Measurements from ENCODE around the gene IL4R. TPM values are rescaled to one million over a fixed set of nuclear protein-coding genes. Genes with fewer than 3 reads are reported as not detected.

The IL4R gene
- total and polyA plus RNA-seq, 4 donors: 15.5 to 61.9 (median 29.9) TPM

- Histone ChIP-seq H3K27ac (ENCODE audit: low read depth in 1 of 2, low read length in 2 of 2) (no peak overlapping the region), H3K9ac (ENCODE audit: low read depth in 1 of 2, low read length in 2 of 2) (no peak overlapping the region), H3K4me1 (ENCODE audit: control insufficient read depth in 4 of 4, insufficient read depth in 4 of 4, low read length in 3 of 4) (peaks cover 9 to 21% (median 15%) of the 10 kb centered on the region in 4 donors), H3K27me3 (ENCODE audit: control insufficient read depth in 4 of 4, insufficient read depth in 4 of 4, low read length in 3 of 4) (no peaks in the 10 kb centered on the region), H3K9me3 (ENCODE audit: control insufficient read depth in 4 of 4, low read length in 3 of 4) (no peaks in the 10 kb centered on the region), H3K4me3 (ENCODE audit: low read depth in 1 of 3, low read length in 3 of 3) (no peak overlapping the region), H3K36me3 (ENCODE audit: control insufficient read depth in 4 of 4, insufficient read depth in 3 of 4, low read depth in 1 of 4, low read length in 3 of 4) (no peaks in the 10 kb centered on the region)
- WGBS: 83% methylated on average over 16 of the region's 16 CpGs
- DNase-seq (ENCODE audit: low spot score): no peak
- no peak for TF ChIP-seq HNF4G (IDR thresholded peaks at IDR 0.05)
- TF ChIP-seq JUND (IDR thresholded peaks at IDR 0.05): no peak
- TF ChIP-seq, protein P1, sequence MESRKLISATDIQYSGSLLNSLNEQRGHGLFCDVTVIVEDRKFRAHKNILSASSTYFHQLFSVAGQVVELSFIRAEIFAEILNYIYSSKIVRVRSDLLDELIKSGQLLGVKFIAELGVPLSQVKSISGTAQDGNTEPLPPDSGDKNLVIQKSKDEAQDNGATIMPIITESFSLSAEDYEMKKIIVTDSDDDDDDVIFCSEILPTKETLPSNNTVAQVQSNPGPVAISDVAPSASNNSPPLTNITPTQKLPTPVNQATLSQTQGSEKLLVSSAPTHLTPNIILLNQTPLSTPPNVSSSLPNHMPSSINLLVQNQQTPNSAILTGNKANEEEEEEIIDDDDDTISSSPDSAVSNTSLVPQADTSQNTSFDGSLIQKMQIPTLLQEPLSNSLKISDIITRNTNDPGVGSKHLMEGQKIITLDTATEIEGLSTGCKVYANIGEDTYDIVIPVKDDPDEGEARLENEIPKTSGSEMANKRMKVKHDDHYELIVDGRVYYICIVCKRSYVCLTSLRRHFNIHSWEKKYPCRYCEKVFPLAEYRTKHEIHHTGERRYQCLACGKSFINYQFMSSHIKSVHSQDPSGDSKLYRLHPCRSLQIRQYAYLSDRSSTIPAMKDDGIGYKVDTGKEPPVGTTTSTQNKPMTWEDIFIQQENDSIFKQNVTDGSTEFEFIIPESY (IDR thresholded peaks at IDR 0.05): no peak
- TF ChIP-seq FOXA2 (IDR thresholded peaks at IDR 0.05): no peak
Measured at GRCh38 chr16:27310576-27311447, 3.0 kb upstream of the IL4R start.

GRCh38 chr16:27311448-27311830, 2.3 kb upstream of the IL4R start:
- H3K27ac ChIP-seq (ENCODE audit: low read depth in 1 of 2, low read length in 2 of 2): no peak overlapping the region
- WGBS: 81% methylated on average over 8 of the region's 8 CpGs
- H3K36me3 ChIP-seq (ENCODE audit: control insufficient read depth in 4 of 4, insufficient read depth in 3 of 4, low read depth in 1 of 4, low read length in 3 of 4): no peaks in the 10 kb centered on the region
- TF ChIP-seq CTCF (IDR thresholded peaks at IDR 0.05; ENCODE audit: low read depth, low read length, missing input control): no peak
- no peak for TF ChIP-seq ATF3 (IDR thresholded peaks at IDR 0.05)
- no peak for TF ChIP-seq FOXA2 (IDR thresholded peaks at IDR 0.05)
- TF ChIP-seq TAF1 (conservative IDR thresholded peaks at IDR 0.05): no peak
- TF ChIP-seq SP1 (IDR thresholded peaks at IDR 0.05): no peak
- TF ChIP-seq JUND (IDR thresholded peaks at IDR 0.05): no peak
- TF ChIP-seq RAD21 (IDR thresholded peaks at IDR 0.05): no peak
- no peak for TF ChIP-seq FOXA1 (IDR thresholded peaks at IDR 0.05)
- no peak for TF ChIP-seq GABPA (IDR thresholded peaks at IDR 0.05 in 1 of 2, conservative IDR thresholded peaks at IDR 0.05 in 1 of 2)
- TF ChIP-seq, protein P1 (IDR thresholded peaks at IDR 0.05): no peak
- no peak for TF ChIP-seq EGR1 (IDR thresholded peaks at IDR 0.05; ENCODE audit: low read depth in 2 of 2)
- TF ChIP-seq NR2F2 (IDR thresholded peaks at IDR 0.05): no peak
- no peak for TF ChIP-seq RXRA (IDR thresholded peaks at IDR 0.05)
- TF ChIP-seq HNF4A (conservative IDR thresholded peaks at IDR 0.05): no peak
- no peak for TF ChIP-seq YY1 (IDR thresholded peaks at IDR 0.05)
- TF ChIP-seq REST (IDR thresholded peaks at IDR 0.05): no peak
- TF ChIP-seq HNF4G (IDR thresholded peaks at IDR 0.05): no peak
- H3K9me3 ChIP-seq (ENCODE audit: control insufficient read depth in 4 of 4, low read length in 3 of 4): no peaks in the 10 kb centered on the region
- no peak for DNase-seq (ENCODE audit: low spot score)
- no peak overlapping the region for H3K9ac ChIP-seq (ENCODE audit: low read depth in 1 of 2, low read length in 2 of 2)
- peaks cover 9 to 26% (median 21%) of the 10 kb centered on the region in 4 donors for H3K4me1 ChIP-seq (ENCODE audit: control insufficient read depth in 4 of 4, insufficient read depth in 4 of 4, low read length in 3 of 4)
- H3K4me3 ChIP-seq (ENCODE audit: low read depth in 1 of 3, low read length in 3 of 3): no peak overlapping the region
- no peaks in the 10 kb centered on the region for H3K27me3 ChIP-seq (ENCODE audit: control insufficient read depth in 4 of 4, insufficient read depth in 4 of 4, low read length in 3 of 4)
